Stimulated activated naive CD8-positive, alpha-beta T cell treated with anti-CD3 and anti-CD28 coated beads, Interleukin-15, Interleukin-2, amounts not matched to agents 100 U/mL and 50 U/mL, for 24 hours (primary cell): ENCODE measurements around the gene IPO4.
"Not testable (repeated sequence)": the region's sequence is repeated elsewhere in the genome, so short reads cannot be mapped to it uniquely, and the experiment has no call there.

Experiments used
- ATAC-seq: fragments of 150-1000 bp; cut with Tn5 transposase; one replicate; pipeline ENCODE4 v1.10.0; 2021
- DNase-seq: peaks from one replicate; pipeline ENCODE4 v3.0.0; 2021

The IPO4 gene, protein sequence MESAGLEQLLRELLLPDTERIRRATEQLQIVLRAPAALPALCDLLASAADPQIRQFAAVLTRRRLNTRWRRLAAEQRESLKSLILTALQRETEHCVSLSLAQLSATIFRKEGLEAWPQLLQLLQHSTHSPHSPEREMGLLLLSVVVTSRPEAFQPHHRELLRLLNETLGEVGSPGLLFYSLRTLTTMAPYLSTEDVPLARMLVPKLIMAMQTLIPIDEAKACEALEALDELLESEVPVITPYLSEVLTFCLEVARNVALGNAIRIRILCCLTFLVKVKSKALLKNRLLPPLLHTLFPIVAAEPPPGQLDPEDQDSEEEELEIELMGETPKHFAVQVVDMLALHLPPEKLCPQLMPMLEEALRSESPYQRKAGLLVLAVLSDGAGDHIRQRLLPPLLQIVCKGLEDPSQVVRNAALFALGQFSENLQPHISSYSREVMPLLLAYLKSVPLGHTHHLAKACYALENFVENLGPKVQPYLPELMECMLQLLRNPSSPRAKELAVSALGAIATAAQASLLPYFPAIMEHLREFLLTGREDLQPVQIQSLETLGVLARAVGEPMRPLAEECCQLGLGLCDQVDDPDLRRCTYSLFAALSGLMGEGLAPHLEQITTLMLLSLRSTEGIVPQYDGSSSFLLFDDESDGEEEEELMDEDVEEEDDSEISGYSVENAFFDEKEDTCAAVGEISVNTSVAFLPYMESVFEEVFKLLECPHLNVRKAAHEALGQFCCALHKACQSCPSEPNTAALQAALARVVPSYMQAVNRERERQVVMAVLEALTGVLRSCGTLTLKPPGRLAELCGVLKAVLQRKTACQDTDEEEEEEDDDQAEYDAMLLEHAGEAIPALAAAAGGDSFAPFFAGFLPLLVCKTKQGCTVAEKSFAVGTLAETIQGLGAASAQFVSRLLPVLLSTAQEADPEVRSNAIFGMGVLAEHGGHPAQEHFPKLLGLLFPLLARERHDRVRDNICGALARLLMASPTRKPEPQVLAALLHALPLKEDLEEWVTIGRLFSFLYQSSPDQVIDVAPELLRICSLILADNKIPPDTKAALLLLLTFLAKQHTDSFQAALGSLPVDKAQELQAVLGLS

DNA sequence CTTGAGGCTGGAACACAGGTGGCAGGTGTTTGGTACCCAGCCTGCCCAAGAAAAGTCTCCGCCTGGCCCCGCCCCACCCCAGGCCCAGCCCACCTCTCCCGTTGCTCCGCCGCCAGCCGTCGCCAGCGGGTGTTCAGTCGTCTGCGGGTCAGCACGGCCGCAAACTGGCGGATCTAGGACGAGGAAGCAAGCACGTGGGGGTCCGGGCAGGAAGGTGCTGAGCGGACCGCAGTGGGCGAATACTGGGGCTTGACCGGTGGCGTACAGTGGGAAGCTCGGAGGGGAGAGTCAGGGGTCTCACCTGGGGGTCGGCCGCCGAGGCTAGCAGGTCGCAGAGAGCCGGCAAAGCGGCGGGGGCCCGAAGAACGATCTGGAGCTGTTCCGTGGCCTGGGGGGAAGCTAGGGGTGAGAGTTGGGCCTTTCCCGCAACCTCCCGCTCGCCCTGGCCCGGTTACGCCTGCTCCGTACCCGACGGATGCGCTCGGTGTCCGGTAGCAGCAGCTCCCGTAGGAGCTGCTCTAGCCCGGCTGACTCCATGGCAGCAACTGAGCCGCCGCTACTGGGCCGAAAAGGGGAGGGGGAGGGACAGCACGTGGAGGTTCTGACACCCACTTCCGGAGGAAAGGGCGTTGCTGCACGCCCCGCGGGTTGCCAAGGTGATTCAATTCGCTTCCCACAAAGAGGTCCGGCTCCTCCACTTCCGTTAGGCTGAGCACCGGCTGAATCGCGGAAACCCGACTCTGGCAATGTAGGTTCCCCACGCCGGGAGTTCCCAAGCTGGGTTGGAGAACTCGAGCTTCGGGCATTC, at the start of gene IPO4:
IPO4 (minus strand) TSS at position 566 of the 808 bp plus-strand sequence; CDS start at position 537, 29 bp downstream.
- ATAC-seq: peak; percentile 96
- DNase-seq: peak; percentile 94

GRCh38 chr14:24238123-24238522, 49.5 kb upstream of the IPO4 start:
- DNase-seq (no peak), ATAC-seq (no peak)

GRCh38 chr14:24237463-24237955, 48.9 kb upstream of the IPO4 start:
- ATAC-seq (no peak), DNase-seq (no peak)

- DNase-seq (no peak), ATAC-seq (no peak)
These were observed 48.3 kb upstream of the IPO4 start for GRCh38 chr14:24236689-24237462.

DNA sequence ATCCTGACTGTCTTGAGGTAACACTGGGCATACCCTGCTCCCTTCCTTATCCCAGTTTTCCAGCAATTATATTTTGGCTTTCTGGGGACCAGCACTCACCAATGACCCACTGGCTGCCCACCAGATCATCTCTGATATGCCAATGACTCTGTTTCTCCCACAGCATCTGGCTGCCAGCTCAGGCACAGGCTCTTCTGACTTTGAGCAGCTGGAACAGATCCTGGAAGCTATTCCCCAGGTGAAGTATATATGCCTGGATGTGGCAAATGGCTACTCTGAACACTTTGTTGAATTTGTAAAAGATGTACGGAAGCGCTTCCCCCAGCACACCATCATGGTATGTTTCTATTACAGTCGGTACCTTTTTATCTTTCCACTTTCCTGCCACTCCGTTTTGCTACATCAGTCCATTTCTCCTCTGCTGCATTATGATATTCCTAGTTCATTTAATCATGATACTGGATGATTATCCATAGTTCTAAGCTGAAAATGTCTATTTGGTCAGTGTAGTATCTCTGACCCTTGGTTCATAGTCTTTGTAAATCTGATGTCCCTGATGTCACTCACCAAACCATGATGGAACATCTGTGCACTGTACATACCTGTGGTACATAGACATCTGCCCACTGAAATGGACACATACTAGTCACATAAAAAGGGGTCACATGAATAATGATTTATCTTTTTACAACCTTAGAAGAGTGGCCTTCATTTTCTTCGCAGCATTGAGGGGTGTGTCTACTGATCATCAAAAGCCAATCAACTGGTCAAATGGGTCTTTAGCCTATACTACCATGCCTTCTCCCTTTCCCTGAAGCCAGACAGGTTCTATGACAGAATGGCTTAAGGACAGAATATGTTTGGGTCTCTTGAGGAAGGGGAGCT, 47.4 kb upstream of the IPO4 start:
- DNase-seq: no peak
- ATAC-seq: no peak

GRCh38 chr14:24234095-24235005, 45.7 kb upstream of the IPO4 start:
- DNase-seq (no peak), ATAC-seq (no peak)

- ATAC-seq (no peak), DNase-seq (peak; percentile 31)
These were observed 44.9 kb upstream of the IPO4 start for GRCh38 chr14:24233538-24233866.

DNA sequence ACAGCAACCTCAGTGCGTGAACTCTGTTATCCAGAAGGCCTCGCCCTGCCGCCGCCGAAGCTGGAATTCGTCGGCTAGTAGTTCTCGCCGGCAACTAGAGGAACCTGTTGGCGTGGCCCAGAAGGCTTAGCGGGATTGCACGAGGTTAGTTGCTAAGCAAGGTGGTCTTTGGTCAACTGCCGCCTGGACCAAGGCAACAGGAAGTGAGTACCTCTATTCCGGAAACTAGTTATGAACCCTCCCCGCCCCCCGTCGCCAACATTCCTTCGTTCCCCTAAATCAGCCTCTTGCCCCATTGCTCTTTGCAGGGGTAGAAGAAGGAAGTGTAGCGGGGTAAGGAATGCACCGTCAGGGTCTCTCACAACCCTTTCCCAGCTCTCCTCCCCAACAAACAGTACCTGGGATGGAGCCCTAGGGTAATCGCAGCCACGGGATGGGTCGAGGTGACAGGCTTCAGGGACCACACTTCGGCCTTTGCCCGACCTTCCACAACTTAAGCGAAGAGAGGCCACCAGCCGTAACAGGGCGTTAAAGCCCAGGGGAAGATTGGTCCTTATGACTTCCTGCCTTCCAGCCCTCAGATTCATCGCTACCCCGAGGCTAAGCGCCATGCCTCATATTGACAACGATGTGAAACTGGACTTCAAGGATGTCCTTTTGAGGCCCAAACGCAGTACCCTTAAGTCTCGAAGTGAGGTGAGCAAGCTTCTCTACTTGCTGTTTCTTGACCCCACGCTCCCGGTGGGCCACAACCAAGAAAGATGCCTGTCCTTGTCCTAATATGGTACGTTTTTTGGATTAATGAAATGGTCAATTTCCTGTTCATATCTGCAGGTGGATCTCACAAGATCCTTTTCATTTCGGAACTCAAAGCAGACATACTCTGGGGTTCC, 44.3 kb upstream of the IPO4 start, which contains the start of gene GMPR2:
GMPR2 (plus strand) TSS at position 285 of the 893 bp plus-strand sequence; CDS start at position 610, 325 bp downstream.
- ATAC-seq (peak; percentile 54), DNase-seq (no peak)

- DNase-seq: peak; percentile 88
- ATAC-seq: peak; percentile 92
These were observed 43.6 kb upstream of the IPO4 start, which contains the start of gene NEDD8 for GRCh38 chr14:24232121-24232644. TSS of gene NEDD8 (minus strand) at chr14:24232367. CDS start at chr14:24232267, 100 bp downstream.

GRCh38 chr14:24231263-24232120, 42.9 kb upstream of the IPO4 start:
- DNase-seq (no peak), ATAC-seq (peak; percentile 25)

- DNase-seq: no peak
- ATAC-seq: no peak
These were observed 40.3 kb upstream of the IPO4 start for GRCh38 chr14:24228902-24229301.

DNA sequence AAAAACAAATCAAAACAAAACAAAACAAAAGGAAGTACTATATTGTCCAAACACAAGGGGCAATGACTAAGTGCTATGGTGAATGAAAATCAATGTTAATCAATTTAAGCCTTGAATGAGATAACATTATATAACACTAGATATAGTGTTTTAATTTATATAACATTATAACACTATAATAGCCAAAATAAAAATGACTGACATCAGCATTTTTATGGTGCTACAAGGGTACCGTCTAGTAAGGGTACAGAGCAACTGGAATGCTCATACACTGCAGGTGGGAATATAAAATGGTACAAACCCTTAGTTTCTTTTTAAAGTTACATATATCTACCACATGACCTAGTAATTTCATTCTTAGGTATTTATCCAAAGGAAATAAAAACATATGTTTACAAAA, 37.9 kb upstream of the IPO4 start:
- DNase-seq (no peak), ATAC-seq (no peak)

DNA sequence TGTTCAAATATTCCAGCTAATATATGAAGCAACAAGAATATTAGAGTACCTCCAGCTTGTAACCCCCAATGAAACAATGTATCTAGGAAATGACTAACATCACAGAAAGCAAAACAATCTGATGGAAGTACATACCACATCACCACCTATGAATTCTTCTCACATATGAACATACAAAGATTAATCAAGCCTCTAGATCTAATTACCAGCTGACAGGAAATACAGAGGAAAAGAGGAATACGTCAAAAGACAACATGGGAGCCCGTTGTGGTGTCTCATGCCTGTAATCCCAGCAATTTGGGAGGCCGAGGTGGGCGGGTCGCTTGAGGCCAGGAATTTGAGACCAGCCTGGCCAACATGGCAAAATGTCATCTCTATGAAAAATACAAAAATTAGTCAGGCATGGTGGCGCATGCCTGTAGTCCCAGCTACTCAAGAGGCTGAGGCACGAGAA, 36.0 kb upstream of the IPO4 start:
- no peak for ATAC-seq
- no peak for DNase-seq

GRCh38 chr14:24222987-24223386, 34.4 kb upstream of the IPO4 start:
- ATAC-seq, DNase-seq: not testable (repeated sequence)

- DNase-seq: no peak
- no peak for ATAC-seq
These were observed 30.9 kb upstream of the IPO4 start for GRCh38 chr14:24219521-24219920.

GRCh38 chr14:24219080-24219479, 30.5 kb upstream of the IPO4 start:
- ATAC-seq: no peak

More at GRCh38 chr14:24219080-24219479, 30.5 kb upstream of the IPO4 start:
- no peak for DNase-seq
